Fibroblast of mammary gland (primary cell): ENCODE results near the gene MAP3K20.
"Not testable (repeated sequence)": the region's sequence is repeated elsewhere in the genome, so short reads cannot be mapped to it uniquely, and the experiment has no call there.

Source experiments
- DNase-seq: peaks from one replicate; pipeline ENCODE4 v3.0.0-alpha.2; 2010; ENCODE audit warnings: low read depth
- H3K4me3 ChIP-seq: 2 replicates; pipeline ENCODE4 v1.5.1; 2011; ENCODE audit warnings: low read depth, mild to moderate bottlenecking, low read length, moderate library complexity; ENCODE audit not compliant: control insufficient read depth
- CTCF ChIP-seq: conservative IDR thresholded peaks from 2 replicates; pipeline ENCODE4 v1.5.1; 2011; ENCODE audit warnings: low read depth, low read length, inconsistent platforms; ENCODE audit not compliant: control insufficient read depth, insufficient read depth

The MAP3K20 gene

DNA sequence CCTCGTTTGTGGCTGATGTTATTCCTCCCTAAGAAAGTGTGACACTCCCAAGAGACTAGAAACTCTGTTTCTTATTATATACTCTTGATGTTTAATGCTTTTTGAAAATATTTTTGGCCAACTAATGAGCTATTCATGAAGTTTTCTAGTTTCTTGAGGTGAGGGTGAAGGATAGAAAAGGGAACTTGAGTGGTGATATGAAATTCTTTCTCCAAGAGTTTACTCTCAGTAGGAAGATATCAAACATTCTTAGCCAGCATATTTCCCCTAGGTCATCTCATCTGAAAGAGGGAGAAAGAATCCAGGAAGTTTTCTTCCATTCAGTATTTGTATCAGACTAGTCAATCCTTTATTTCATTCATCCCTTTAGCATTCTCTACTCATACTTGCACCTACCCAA lies 95.7 kb downstream of the MAP3K20 start:
- no peak for DNase-seq
- no peak overlapping the region for H3K4me3 ChIP-seq
- no peak for TF ChIP-seq CTCF

- no peak overlapping the region for H3K4me3 ChIP-seq
- peak; percentile 54 for DNase-seq
- TF ChIP-seq CTCF: no peak
Observed at GRCh38 chr2:173171924-173172643, 96.4 kb downstream of the MAP3K20 start.

DNA sequence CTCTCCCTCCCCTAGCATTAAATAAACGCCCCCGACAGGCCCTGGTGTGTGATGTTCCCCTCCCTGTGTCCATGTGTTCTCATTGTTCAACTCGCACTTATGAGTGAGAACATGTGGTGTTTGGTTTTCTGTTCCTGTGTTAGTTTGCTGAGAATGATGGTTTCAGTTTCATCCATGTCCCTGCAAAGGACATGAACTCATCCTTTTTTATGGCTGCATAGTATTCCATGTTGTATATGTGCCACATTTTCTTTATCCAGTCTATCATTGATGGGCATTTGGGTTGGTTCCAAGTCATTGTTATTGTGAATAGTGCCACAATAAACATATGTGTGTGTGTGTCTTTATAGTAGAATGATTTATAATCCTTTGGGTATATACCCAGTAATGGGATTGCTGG lies 98.7 kb downstream of the MAP3K20 start:
- DNase-seq, H3K4me3 ChIP-seq: not testable (repeated sequence)

- no peak for TF ChIP-seq CTCF
- H3K4me3 ChIP-seq: no peak overlapping the region
- DNase-seq: peak; percentile 45
Observed at GRCh38 chr2:173175222-173175621, 99.6 kb downstream of the MAP3K20 start.

DNA sequence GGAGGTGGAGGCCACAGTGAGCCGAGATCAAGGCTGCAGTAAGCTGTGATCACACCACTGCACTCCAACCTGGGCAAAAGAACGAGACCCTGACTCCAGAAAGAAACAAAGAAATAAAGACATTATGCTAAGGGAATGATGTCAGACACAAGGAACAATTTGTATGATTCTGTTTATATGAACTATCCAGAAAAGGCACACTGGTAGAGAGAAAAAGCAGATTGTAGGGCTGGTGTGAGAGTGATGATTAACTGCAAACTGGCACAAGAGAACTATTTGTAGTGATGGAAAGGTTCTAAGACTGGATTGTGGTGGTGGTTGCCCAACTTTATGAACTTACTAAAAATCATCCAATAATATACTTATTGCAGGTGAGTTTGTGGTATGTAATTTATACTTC lies 106.3 kb downstream of the MAP3K20 start:
- H3K4me3 ChIP-seq: no peak overlapping the region
- TF ChIP-seq CTCF: no peak
- DNase-seq: no peak

DNA sequence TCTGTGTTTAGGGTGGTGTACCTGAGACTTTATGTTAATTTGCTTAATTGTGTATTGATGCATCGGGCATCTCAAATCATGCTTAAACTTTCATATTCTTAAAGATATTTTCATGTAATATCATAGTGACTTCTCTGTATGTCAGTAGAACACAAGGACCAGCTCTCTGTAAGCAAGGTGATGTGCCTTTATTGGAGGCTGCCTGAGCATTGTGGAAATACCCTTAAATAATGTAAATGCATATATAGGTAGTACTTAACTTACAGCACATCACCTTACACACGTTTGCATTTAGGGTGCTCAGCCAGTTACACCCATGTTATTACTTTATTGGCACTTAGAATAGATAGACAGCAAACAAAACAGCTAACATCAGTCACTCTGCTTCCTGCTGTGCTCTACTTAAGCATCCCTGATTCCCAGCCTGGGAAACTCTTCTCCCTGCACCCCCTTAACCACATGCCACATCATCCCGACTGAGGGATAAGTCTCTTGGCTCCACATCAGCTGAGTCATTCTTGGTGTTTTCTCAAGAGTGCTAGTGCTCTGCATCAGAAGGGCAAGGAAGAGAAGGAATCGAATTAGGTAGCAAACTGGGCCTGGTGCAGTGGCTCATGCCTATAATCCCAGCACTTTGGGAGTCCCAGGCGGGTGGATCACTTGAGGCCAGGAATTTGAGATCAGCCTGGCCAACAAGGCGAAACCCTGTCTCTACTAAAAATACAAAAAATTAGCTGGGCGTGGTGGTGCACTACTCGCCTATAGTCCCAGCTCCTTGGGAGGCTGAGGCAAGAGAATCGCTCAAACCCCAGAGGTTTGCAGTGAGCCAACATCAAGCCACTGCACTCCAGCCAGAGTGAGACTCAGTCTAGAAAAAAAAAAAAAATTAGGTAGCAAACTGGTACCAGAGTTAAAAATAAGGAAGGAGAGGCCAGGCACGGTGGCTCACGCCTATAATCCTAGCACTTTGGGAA lies 108.7 kb downstream of the MAP3K20 start:
- no peak for TF ChIP-seq CTCF
- peak; percentile 100 for DNase-seq

DNA sequence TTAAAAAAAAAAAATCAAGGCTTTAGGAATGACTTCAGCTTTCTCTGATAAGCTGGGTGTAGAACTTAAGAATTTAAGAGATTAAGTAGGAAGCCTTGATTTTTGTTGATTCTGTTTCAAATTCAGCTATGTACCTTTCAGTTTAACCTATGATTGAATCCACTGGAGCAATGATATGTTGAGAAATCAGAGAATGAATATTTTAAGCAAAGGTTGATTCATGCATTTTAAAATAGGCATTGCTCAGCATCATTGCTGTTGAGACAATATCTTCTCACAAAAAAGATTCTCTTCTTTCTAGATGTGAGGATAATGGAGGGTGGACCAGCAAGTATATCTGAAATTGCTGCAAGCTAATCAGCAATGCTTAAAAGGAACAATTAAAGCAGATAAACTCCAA lies 109.8 kb downstream of the MAP3K20 start:
- TF ChIP-seq CTCF: no peak
- no peak overlapping the region for H3K4me3 ChIP-seq
- no peak for DNase-seq

More for the DNA sequence above, 108.7 kb downstream of the MAP3K20 start:
- H3K4me3 ChIP-seq: no peak overlapping the region
